Amniotic stem cell (primary cell): Measurements from ENCODE around the gene SDF4.
"Not testable (repeated sequence)": the region's sequence is repeated elsewhere in the genome, so short reads cannot be mapped to it uniquely, and the experiment has no call there.

Experiments used
- DNase-seq: peaks from one replicate; lab custom pipeline; 2025; lab: John Stamatoyannopoulos, UW

SDF4 gene

DNA sequence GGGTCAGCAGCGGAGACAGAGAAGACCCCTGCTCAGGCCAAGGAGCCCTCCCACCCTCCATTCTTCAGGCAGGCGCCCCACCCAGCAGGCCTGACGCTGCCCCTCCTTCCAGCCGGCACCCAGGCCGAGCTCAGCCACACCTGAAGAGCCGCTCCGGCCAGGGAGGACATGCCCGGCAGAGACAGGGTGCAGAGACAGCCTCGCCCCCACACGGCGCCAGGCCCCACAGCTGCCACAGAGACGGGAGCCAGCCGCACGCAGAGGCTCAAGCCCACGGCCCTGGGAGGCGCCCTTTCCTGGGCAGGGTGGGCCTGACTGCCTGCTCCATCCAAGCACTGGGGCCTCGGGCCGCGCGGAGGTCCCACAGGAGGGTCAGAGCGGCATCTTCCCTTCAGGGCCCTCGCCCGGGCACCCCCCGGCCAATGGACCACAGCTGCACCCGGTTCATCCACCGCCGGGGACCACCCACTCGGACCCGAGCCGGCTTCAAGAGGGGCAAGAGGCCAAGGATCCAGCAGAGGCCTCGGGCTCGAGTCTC is 52.9 kb downstream of the SDF4 start:
- DNase-seq = no peak

GRCh38 chr1:1177452-1178206 is 54.2 kb downstream of the SDF4 start:
- DNase-seq = no peak

GRCh38 chr1:1176931-1177330 is 54.9 kb downstream of the SDF4 start:
- DNase-seq = no peak

GRCh38 chr1:1176063-1176761 is 55.6 kb downstream of the SDF4 start:
- DNase-seq = not testable (repeated sequence)

DNA sequence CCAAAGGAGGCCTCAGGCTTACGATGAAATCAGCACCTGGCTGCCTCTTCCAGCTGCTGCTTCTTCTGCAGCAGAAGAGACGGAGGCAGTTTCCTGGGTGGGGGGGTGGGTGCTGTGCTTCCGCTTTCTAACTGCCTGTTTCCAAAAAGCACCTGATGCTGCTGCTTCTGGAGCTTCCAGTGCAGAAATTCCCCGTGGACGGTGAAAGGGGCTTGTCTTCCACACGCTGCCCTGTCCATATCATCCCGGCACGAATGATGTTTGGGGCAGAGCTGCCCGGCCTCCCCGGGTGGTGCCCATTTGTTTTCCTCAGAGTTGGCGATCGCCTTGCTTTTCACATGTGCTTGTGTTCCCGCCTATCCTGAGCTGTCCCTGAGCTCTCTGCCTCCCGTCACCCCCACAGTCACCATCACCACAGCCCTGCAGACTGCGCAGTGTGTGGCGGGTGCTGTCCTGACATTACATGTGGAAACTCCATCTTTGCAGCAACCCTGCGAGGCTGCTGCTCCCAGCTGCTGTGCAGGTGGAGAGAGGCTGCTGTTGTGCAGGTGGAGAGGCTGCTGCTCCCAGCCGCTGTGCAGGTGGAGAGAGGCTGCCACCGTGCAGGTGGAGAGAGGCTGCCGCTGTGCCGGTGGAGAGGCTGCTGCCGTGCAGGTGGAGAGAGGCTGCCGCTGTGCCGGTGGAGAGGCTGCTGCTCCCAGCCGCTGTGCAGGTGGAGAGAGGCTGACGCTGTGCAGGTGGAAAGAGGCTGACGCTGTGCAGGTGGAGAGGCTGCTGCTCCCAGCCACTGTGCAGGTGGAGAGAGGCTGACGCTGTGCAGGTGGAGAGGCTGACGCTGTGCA is 56.4 kb downstream of the SDF4 start:
- DNase-seq = no peak

DNA sequence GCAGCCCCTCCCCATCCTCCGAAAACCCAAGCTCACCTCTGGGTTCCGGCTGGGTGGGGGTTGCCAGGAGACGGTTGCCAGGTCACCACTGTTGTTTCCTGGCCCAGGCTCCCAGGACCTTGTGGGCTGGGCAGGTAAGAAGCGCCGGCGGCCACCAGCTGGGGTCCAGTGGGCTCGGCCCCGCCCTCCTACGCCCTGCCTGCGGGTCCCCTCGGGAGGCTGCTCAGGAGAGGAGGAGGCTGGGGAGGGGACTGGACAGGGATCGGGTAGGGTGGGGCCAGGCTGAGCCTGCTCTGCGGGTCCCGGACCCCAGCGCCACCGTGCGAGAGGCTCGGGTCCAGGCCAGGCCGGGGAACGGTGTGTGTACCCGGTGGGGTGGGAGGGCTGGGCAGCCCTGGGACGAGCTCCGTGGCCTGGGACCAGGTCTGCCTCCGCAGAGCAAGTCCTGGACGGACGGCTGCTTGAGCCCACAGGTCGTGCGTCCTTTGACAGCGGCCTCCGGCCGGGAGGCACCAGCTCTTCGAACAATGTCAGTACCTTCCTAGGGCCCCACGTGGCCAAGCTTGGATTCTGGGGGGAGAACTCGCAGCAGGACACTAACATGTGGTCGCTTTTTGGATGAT is 57.9 kb downstream of the SDF4 start, which contains the start of gene TTLL10:
Gene TTLL10, plus strand, starts transcription at position 88 of the 623 bp plus-strand sequence. CDS start 5,336 bp downstream, outside the sequence.
- no peak for DNase-seq

DNA sequence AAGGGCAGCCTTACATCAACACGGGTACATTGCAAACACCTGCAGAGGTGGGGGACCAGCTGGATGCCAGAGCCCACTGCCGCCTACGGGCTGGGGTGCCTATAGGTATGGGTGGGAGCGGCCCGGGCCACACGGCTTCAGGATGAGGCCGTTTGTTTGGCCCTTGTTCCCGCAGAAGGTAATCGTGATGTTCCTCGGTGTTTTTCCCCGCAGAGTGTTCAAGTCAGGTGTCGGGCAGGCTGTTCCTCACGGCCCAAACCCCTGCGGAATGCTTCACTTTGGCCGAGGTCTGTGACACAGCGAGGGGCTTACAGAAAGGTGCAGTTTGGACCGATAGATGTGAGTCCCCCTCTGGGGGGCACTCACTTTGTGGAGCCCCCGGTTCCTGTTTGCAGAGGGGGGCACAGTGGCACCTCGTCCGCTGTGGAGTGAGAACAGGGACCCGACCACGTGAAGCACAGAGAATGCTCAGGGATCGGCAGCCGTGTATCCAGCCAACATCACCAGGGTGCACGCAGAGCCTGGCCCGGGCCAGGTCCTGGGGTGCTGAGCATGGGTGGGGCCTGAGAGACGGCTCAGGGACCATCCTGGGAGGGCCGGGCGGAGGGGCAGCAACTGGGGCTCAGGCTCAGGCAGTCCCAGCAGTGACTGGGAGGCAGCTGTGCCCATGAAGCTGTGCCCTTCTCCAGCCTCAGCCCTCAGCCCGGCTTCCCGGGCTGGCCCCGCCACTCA is 58.6 kb downstream of the SDF4 start:
- no peak for DNase-seq

DNA sequence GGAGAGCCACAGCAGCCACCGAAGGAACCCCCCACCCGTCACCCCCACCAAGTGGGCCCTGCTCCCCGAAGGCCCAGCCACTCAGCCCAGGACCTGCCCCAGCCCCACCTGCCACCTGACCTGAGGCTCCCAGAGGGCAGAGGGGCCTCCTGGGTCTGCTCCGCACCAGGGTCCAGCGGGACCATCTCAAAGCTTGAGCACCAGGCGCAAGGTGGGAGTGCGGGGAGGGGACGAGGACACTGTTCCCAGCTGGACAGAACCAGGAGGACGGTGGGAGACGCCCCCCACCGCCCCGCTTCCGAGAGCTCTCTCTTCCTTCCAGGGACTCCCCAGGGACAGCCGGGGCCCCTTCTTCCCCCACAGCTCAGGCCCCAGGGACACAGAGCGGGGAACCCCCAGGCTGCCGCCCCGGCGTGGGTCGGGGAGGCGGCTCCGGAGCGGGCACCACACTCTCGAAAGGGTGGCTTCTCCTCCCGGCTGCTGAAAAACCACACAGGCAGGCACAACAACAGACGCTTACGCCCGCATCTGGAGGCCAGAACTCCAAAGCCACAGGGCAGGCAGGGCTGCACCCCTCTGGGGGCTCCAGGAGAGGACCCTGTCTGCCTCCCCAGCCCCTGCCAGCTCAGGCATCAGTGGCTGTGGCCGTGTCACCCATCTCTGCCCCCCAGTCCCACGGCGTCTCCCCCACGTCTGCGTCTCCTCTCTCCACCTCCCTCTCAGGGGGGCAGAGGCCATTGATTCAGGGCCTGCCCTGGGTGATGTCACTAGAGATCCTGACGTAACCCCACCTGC is 60.1 kb downstream of the SDF4 start:
- DNase-seq = no peak

DNA sequence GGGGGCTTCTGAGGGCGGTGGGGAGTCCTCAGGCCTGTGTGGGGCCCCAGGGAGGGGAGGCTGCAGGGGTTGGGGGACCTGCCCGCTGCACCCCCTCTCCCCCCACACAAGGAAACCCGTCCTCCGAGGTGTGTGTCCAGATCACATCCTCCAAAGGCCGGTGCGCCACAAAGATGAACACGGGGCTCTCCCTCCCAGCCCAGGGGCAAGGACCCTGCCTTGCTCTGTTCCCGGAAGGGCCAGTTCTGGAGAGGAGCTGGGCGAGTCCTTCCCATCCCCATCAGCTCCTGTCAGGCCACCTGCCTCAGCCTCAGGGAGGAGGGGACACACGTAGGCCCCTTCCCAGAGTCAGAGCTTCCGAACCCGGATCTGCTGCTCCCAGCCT is 60.6 kb downstream of the SDF4 start:
- no peak for DNase-seq

- DNase-seq = no peak
Measured at GRCh38 chr1:1170215-1171091, 61.3 kb downstream of the SDF4 start.

DNA sequence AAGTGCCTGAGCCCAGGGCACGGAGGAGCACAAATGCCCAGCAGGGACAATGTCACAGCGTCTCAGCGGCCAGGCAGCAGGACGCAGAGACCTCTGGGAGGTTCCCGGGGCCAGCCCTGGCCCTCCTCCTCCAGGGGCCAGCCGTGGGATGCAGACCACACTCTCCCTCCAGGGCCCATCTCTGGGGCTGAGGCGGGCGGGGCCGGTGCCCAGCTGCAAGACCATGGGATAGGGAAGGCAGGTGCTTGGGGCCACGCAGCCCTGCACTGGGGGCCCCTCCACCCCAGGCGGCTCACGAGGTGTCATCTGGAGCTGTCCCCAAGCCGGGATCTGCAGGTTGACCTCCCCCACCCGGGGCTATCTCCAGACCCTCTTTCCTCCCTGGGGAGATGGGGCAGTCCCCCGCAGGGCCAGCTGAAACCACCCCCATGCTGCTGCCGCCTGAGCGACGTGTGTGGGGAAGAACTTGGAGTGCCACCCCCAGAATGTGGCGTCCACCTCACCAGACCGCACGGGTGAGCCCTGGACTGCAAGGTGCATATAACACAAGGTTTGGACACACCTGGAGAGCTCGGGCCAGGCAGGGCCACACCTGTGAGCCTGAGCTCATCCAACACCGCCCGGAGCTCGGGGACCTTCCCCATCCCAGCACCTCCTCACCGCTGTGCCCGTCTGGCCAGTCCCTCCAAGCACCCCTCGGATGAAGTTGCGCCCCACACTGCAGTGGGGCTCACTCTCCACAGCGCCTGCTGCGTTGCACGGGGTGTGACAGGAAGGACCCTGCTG is 62.2 kb downstream of the SDF4 start:
- DNase-seq = no peak

- no peak for DNase-seq
Measured at GRCh38 chr1:1168451-1169411, 63.1 kb downstream of the SDF4 start.

DNA sequence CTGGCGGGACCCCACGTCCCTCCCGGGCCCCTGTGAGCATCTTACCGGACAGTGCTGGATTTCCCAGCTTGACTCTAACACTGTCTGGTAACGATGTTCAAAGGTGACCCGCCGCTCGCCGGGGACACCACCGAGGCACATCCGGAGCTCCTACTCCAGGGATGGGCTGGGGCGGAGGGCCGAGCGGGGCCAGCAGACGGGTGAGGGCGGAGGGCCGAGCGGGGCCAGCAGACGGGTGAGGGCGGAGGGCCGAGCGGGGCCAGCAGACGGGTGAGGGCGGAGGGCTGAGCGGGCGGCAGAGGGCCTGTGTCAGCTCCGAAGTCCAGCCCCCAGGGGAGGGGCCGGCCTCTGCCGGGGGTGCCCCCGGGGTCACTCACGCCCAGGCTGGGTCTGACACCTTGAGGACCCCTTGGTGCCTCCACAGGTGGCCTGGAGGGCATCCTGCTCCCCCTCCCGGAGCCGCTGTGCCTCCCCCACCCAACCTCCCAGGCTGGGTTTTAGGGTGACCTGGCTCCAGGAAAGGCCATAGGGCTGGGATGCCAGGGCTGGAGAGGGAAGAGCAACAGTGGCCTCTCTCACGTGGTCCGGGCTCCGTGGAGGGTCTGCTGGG is 63.9 kb downstream of the SDF4 start:
- DNase-seq = no peak

GRCh38 chr1:1167398-1167821 is 64.4 kb downstream of the SDF4 start:
- DNase-seq = no peak
